K562 (cell line): ENCODE measurements around the gene TOX2. TPM values are rescaled to one million over a fixed set of nuclear protein-coding genes. Genes with fewer than 3 reads are reported as not detected.
A peak's percentile ranks its signal among the peaks of the same experiment; 100 is the strongest.

Experiments used
- CBFA2T2 ChIP-seq: fragments of 450-650 bp; conservative IDR thresholded peaks from 2 replicates; pipeline ENCODE4 v1.6.1; 2017; ENCODE audit warnings: mild to moderate bottlenecking
- CBFA2T3 ChIP-seq: fragments of 450-650 bp; IDR thresholded peaks from 2 replicates; pipeline ENCODE4 v1.6.1; 2017
- CHD1 ChIP-seq: fragments of 200-600 bp; sonication (generic); IDR thresholded peaks from one replicate; pipeline ENCODE4 v1.6.1; 2012; ENCODE audit warnings: mild to moderate bottlenecking, moderate library complexity, low read length, inconsistent platforms
- CREM ChIP-seq: IDR thresholded peaks from 2 replicates; pipeline ENCODE4 v1.6.1; 2014; ENCODE audit warnings: antibody characterized with exemption, low read depth
- E2F3 ChIP-seq: fragments of 250-450 bp; sonication (Bioruptor Pico); IDR thresholded peaks from 2 replicates; pipeline ENCODE4 v1.4.0; 2020; ENCODE audit warnings: mild to moderate bottlenecking
- EP400 ChIP-seq: fragments of 450-650 bp; IDR thresholded peaks from 2 replicates; pipeline ENCODE4 v1.6.1; 2017; ENCODE audit warnings: antibody characterized with exemption, mild to moderate bottlenecking, moderate library complexity
- ESRRA ChIP-seq: fragments of 450-650 bp; IDR thresholded peaks from 2 replicates; pipeline ENCODE4 v1.6.1; 2014; ENCODE audit warnings: low read depth, mild to moderate bottlenecking, moderate library complexity, borderline replicate concordance
- FIP1L1 ChIP-seq: fragments of 200-400 bp; formaldehyde crosslinking; IDR thresholded peaks from 2 replicates; pipeline ENCODE4 v1.6.1; 2018; ENCODE audit warnings: mild to moderate bottlenecking, low read depth, low read length; ENCODE audit not compliant: poor library complexity, severe bottlenecking
- HDAC3 ChIP-seq: fragments of 450-650 bp; IDR thresholded peaks from 2 replicates; pipeline ENCODE4 v1.6.1; 2018; ENCODE audit warnings: borderline replicate concordance, mild to moderate bottlenecking, moderate library complexity; ENCODE audit not compliant: partially characterized antibody
- HEY1 ChIP-seq: fragments of 250-450 bp; sonication (Bioruptor Pico); IDR thresholded peaks from 2 replicates; pipeline ENCODE4 v1.5.0; 2020; ENCODE audit warnings: mild to moderate bottlenecking, moderate library complexity, borderline replicate concordance
- MAFK ChIP-seq: IDR thresholded peaks from 2 replicates; pipeline ENCODE4 v1.6.1; 2011; ENCODE audit warnings: low read length, improper control_type of control experiment
- MXI1 ChIP-seq: IDR thresholded peaks from 2 replicates; pipeline ENCODE4 v1.6.1; 2011; ENCODE audit warnings: low read depth, mild to moderate bottlenecking, improper control_type of control experiment, low read length
- RNF2 ChIP-seq: sonication (generic); IDR thresholded peaks from 2 replicates; pipeline ENCODE4 v1.6.1; 2016
- SIN3B ChIP-seq: fragments of 450-650 bp; IDR thresholded peaks from 2 replicates; pipeline ENCODE4 v1.6.1; 2017; ENCODE audit warnings: low read depth, mild to moderate bottlenecking, moderate library complexity
- TCF7L2 ChIP-seq: fragments of 150-350 bp; IDR thresholded peaks from 2 replicates; pipeline ENCODE4 v1.6.1; 2016; ENCODE audit warnings: low read depth, mild to moderate bottlenecking, low read length, moderate library complexity
- ZNF174 ChIP-seq: fragments of 250-450 bp; sonication (Bioruptor Pico); IDR thresholded peaks from 2 replicates; pipeline ENCODE4 v1.4.0; 2020; ENCODE audit warnings: mild to moderate bottlenecking
- ZNF212 ChIP-seq: fragments of 450-650 bp; formaldehyde crosslinking; IDR thresholded peaks from 2 replicates; pipeline ENCODE4 v1.4.0; 2020; ENCODE audit warnings: mild to moderate bottlenecking
- ZNF444 ChIP-seq: fragments of 250-450 bp; sonication (Bioruptor Pico); IDR thresholded peaks from 2 replicates; pipeline ENCODE4 v1.4.0; 2020; ENCODE audit warnings: mild to moderate bottlenecking, moderate library complexity
- polyA plus RNA-seq, 8 experiments: library from polyadenylated mRNA; depleted of rRNA in 4 of 8; stranded (reverse) in 5 of 8; unstranded in 3 of 8; fragments of >200 nt; fragmentation: Nextera tagmentation in 2 of 8; fragmentation: Illumina TruSeq in 1 of 8; extraction: Ambion mirVana in 2 of 8; extraction: Trizol in 1 of 8; gene quantifications; 2 replicates each; pipeline versions ENCODE4 v1.2.1 to v1.2.3, GENCODE V29; 2011 to 2014; ENCODE audit warnings: inconsistent platforms in 1 of 8, missing spikeins in 1 of 8
- total RNA-seq, 7 experiments: library from RNA; depleted of rRNA in 6 of 7; stranded (reverse); fragments of >200 nt in 6 of 7; fragmentation: Illumina TruSeq in 2 of 7; extraction: Trizol in 2 of 7; gene quantifications; 2 replicates each; pipeline versions ENCODE4 v1.2.1 to v1.2.3, GENCODE V29; 2011 to 2021; ENCODE audit warnings: low replicate concordance in 1 of 7
- TF ChIP-seq, protein P1 (sequence below), 2 experiments: IDR thresholded peaks; 2 replicates each; pipeline ENCODE4 v1.6.1; 2011; ENCODE audit warnings: borderline replicate concordance in 1 of 2, control low read depth in 1 of 2, low read depth in 1 of 2, low read length in 1 of 2, mild to moderate bottlenecking in 1 of 2, mixed read lengths in 1 of 2, moderate library complexity in 1 of 2; ENCODE audit not compliant: insufficient read depth in 1 of 2, insufficient read length in 1 of 2, poor library complexity in 1 of 2, severe bottlenecking in 1 of 2; ENCODE audit errors: extremely low read depth in 1 of 2
- TF ChIP-seq, protein P2 (sequence below): fragments of 250-450 bp; sonication (Bioruptor Pico); IDR thresholded peaks from 2 replicates; pipeline ENCODE4 v1.8.0; 2021; ENCODE audit warnings: mild to moderate bottlenecking, moderate library complexity
- TF ChIP-seq, protein P3 (sequence below): fragments of 450-650 bp; formaldehyde crosslinking; IDR thresholded peaks from 2 replicates; pipeline ENCODE4 v1.4.0; 2022; ENCODE audit warnings: mild to moderate bottlenecking, moderate library complexity
- TF ChIP-seq, protein P4 (sequence below): fragments of 450-650 bp; IDR thresholded peaks from 2 replicates; pipeline ENCODE4 v1.6.1; 2016; ENCODE audit warnings: low read depth, mild to moderate bottlenecking, moderate library complexity
- TF ChIP-seq, protein P5 (sequence below): fragments of 450-650 bp; IDR thresholded peaks from 2 replicates; pipeline ENCODE4 v1.6.1; 2017; ENCODE audit warnings: antibody characterized with exemption

The TOX2 gene
- total and polyA plus RNA-seq, 9 of the 15 experiments (the other 6 are each of a cell fraction or from before 2014, with no cell fraction given), result not detected

DNA sequence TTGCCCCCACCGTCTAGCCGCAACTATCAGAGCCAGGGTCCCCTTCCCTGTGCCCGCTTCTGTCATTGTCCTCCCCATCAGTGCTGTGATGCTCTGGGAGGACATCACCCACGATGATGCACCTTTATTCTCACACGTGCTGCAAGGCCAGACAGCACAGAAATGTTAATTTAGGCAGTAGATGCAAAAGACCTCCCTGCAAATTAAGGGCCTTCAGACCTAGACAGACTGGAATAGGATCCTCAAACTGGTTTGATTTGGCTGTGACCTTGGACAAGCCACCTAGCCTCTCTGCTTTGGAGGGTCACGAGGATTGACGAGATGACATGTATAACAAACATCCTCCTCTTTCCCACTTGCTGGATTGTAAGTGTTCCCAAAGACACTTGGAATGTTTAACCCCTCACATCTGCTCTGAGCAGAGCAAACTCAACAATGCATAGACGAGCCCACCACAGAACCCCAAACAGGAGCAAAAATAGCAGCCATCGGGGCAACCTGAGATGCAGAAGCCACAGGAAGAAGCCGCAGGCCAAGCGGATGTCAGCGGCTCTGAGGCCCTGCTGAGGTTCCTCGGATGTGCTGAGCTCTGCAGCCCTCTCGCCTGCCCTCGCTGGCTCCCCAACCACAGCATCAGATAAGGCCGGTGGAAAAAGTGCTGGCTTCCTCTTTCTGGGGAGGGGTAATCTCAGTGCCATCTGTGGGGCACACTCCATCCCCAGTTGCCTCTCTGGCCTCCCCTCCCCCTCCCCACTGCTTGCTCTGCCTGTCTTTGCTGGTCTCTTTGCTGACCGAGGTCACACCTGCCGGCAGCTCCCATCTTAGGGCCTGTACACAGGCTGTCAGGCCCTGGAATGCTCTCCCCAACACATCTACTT lies 35.3 kb downstream of the TOX2 start (continued):
- TF ChIP-seq, protein P1, sequence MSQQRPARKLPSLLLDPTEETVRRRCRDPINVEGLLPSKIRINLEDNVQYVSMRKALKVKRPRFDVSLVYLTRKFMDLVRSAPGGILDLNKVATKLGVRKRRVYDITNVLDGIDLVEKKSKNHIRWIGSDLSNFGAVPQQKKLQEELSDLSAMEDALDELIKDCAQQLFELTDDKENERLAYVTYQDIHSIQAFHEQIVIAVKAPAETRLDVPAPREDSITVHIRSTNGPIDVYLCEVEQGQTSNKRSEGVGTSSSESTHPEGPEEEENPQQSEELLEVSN (IDR thresholded peaks at IDR 0.05; ENCODE audit: borderline replicate concordance in 1 of 2, extremely low read depth in 1 of 2, insufficient read depth in 1 of 2, insufficient read length in 1 of 2, low read depth in 1 of 2, low read length in 1 of 2, poor library complexity in 1 of 2, severe bottlenecking in 1 of 2), result no peak
- TF ChIP-seq CHD1, result no peak
- TF ChIP-seq RNF2, result peak; percentile 96; the same call in 1 of the 2 replicates
- TF ChIP-seq ZNF212 (CRISPR knock-in tag), result no peak
- TF ChIP-seq, protein P2, sequence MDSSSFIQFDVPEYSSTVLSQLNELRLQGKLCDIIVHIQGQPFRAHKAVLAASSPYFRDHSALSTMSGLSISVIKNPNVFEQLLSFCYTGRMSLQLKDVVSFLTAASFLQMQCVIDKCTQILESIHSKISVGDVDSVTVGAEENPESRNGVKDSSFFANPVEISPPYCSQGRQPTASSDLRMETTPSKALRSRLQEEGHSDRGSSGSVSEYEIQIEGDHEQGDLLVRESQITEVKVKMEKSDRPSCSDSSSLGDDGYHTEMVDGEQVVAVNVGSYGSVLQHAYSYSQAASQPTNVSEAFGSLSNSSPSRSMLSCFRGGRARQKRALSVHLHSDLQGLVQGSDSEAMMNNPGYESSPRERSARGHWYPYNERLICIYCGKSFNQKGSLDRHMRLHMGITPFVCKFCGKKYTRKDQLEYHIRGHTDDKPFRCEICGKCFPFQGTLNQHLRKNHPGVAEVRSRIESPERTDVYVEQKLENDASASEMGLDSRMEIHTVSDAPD (CRISPR knock-in tag), result no peak
- TF ChIP-seq SIN3B, result no peak
- TF ChIP-seq, protein P3, sequence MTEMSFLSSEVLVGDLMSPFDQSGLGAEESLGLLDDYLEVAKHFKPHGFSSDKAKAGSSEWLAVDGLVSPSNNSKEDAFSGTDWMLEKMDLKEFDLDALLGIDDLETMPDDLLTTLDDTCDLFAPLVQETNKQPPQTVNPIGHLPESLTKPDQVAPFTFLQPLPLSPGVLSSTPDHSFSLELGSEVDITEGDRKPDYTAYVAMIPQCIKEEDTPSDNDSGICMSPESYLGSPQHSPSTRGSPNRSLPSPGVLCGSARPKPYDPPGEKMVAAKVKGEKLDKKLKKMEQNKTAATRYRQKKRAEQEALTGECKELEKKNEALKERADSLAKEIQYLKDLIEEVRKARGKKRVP (CRISPR knock-in tag), result 0 out of 2 replicates have a peak, but pooled peaks have one; percentile 33
- no peak for TF ChIP-seq CREM
- TF ChIP-seq MAFK, result no peak
- peak; percentile 92; the same call in 1 of the 2 replicates for TF ChIP-seq HEY1 (CRISPR knock-in tag)
- TF ChIP-seq, protein P4, sequence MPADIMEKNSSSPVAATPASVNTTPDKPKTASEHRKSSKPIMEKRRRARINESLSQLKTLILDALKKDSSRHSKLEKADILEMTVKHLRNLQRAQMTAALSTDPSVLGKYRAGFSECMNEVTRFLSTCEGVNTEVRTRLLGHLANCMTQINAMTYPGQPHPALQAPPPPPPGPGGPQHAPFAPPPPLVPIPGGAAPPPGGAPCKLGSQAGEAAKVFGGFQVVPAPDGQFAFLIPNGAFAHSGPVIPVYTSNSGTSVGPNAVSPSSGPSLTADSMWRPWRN, result peak; percentile 96
- peak; percentile 27; the same call in 1 of the 2 replicates for TF ChIP-seq CBFA2T3
- TF ChIP-seq HDAC3, result no peak
- no peak for TF ChIP-seq ZNF174 (CRISPR knock-in tag)
- peak; percentile 75; the same call in 1 of the 2 replicates for TF ChIP-seq ZNF444 (CRISPR knock-in tag)
- TF ChIP-seq, protein P5, sequence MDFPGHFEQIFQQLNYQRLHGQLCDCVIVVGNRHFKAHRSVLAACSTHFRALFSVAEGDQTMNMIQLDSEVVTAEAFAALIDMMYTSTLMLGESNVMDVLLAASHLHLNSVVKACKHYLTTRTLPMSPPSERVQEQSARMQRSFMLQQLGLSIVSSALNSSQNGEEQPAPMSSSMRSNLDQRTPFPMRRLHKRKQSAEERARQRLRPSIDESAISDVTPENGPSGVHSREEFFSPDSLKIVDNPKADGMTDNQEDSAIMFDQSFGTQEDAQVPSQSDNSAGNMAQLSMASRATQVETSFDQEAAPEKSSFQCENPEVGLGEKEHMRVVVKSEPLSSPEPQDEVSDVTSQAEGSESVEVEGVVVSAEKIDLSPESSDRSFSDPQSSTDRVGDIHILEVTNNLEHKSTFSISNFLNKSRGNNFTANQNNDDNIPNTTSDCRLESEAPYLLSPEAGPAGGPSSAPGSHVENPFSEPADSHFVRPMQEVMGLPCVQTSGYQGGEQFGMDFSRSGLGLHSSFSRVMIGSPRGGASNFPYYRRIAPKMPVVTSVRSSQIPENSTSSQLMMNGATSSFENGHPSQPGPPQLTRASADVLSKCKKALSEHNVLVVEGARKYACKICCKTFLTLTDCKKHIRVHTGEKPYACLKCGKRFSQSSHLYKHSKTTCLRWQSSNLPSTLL, result no peak
- no peak for TF ChIP-seq MXI1
- TF ChIP-seq E2F3 (CRISPR knock-in tag), result no peak
- TF ChIP-seq ESRRA, result peak; percentile 87; the same call in 1 of the 2 replicates
- no peak for TF ChIP-seq CBFA2T2
- no peak for TF ChIP-seq EP400
- TF ChIP-seq FIP1L1, result no peak
- TF ChIP-seq TCF7L2, result no peak
